ENCODE data around the gene SNX19.

Gene SNX19

DNA sequence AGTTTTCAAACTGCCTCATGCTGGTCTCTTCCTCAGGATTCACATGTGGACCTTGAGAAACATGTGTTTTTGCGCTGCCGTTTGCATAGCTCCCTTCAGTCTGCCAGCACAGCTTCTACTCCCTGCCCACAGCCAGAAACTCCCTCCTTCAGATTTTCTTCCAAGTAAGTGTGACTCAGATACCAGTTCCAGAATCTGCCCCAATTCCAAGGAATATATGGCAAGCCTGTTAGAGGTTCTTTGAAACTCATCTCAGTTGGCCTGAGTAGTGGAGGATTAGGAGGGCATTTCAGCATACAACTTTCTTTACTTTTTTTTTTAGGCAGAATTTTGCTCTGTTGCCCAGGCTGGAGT lies 67.1 kb downstream of the SNX19 start:
- no peak for TF ChIP-seq CTCF (IDR thresholded peaks at IDR 0.05; ENCODE audit: control insufficient read depth, insufficient read depth, low read depth, low read length, missing control alignments)
- H3K4me3 ChIP-seq (ENCODE audit: control insufficient read depth, low read depth, low read length) = no peak overlapping the region
- DNase-seq (ENCODE audit: low read depth) = peak; percentile 85

DNA sequence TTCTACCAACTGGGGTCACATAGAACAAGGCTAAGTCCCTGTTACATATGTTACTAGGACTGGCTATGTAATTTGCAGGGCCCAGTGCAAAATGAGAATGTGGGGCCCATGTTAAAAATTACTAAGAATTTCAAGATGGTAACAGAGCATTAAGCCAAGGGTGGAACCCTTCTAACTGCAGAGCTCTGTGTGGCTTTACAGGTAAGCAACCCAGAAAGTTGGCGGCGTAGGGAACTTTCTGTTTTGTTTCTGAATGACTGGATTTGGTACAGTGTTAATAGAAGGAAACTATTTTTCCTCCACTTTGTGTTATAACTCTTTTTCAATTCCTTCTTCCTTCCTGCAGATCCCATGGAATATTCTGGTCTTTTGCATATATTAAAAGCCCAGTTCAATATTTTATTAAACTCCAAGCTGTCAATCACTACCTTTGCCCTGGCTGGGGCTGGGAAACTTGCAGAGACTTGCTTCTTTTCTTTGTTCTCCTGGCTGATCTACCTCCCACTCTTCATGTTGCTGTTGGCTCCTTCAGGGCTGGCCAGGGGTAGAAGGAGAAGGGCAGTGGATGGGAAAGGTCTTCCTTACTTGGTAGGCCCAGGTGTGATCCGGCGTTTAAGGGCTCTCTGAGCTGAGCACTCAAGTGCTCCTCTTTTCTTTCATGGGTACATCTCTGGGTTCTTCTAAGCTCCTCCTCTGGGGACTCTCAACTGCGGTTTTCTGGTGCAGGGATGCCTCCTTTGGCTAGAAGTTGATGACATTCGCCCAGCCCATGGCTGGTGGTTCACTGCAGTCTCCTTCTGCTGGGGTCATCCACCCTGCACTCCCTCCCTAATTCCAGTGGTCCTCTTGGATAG lies 67.7 kb downstream of the SNX19 start:
- no peak overlapping the region for H3K4me3 ChIP-seq (ENCODE audit: control insufficient read depth, low read depth, low read length)
- DNase-seq (ENCODE audit: low read depth) = no peak
- no peak for TF ChIP-seq CTCF (IDR thresholded peaks at IDR 0.05; ENCODE audit: control insufficient read depth, insufficient read depth, low read depth, low read length, missing control alignments)

GRCh38 chr11:130847517-130847916 lies 68.8 kb downstream of the SNX19 start:
- DNase-seq (ENCODE audit: low read depth) = peak; percentile 54
- no peak for TF ChIP-seq CTCF (IDR thresholded peaks at IDR 0.05; ENCODE audit: control insufficient read depth, insufficient read depth, low read depth, low read length, missing control alignments)
- H3K4me3 ChIP-seq (ENCODE audit: control insufficient read depth, low read depth, low read length) = no peak overlapping the region

DNA sequence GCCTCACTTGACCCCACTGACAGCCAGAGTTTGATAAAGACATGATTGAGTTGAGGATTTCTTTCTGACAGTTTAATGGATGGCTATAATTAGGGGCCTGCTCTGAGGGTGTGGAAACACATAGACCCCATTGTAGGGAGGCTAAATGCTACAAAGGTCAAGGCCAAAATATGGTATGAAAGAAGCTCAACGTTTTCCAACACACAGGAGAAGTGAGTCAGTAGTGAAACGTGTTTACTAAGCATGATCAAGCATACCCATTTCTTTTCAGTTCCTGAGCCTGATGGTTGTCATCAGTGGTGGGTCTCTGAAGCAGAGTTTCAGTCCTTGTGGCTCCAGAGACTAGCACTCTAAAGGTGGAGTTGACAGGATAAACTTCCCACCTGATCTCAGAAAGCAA lies 69.7 kb downstream of the SNX19 start:
- DNase-seq (ENCODE audit: low read depth) = no peak
- H3K4me3 ChIP-seq (ENCODE audit: control insufficient read depth, low read depth, low read length) = no peak overlapping the region
- no peak for TF ChIP-seq CTCF (IDR thresholded peaks at IDR 0.05; ENCODE audit: control insufficient read depth, insufficient read depth, low read depth, low read length, missing control alignments)

DNA sequence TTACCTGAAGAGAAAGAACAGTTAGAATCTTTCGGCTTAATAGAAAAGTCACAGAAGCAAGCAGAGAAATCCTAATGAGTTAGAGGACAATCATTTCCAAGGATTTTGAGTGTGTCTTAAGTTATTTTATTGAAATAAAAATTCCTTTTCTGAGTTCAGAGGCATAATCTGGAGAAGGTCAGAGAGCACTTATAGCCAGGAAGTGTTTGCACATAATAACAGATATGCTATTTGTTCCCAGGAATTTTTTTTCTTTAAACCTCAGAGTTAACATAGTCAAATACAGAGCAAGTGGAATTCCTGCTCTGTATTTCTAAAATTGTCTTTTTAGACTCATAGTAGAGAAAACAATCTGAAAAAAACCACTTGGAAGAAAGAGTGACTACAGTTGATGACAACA lies 74.3 kb downstream of the SNX19 start:
- TF ChIP-seq CTCF (IDR thresholded peaks at IDR 0.05; ENCODE audit: control insufficient read depth, insufficient read depth, low read depth, low read length, missing control alignments) = no peak
- DNase-seq (ENCODE audit: low read depth) = no peak

GRCh38 chr11:130840679-130841078 lies 75.6 kb downstream of the SNX19 start:
- DNase-seq (ENCODE audit: low read depth) = no peak
- TF ChIP-seq CTCF (IDR thresholded peaks at IDR 0.05; ENCODE audit: control insufficient read depth, insufficient read depth, low read depth, low read length, missing control alignments) = no peak
- no peak overlapping the region for H3K4me3 ChIP-seq (ENCODE audit: control insufficient read depth, low read depth, low read length)

More for the DNA sequence above, 74.3 kb downstream of the SNX19 start:
- H3K4me3 ChIP-seq (ENCODE audit: control insufficient read depth, low read depth, low read length) = no peak overlapping the region
